HG03280 (cell line): ENCODE data around the gene COL19A1.
"Not testable (repeated sequence)": the region's sequence is repeated elsewhere in the genome, so short reads cannot be mapped to it uniquely, and the experiment has no call there.

Experiments
- ATAC-seq: cut with Tn5 transposase; IDR thresholded peaks from one replicate; pipeline ENCODE4 v1.9.1; 2021; ENCODE audit warnings: mild to moderate bottlenecking, moderate library complexity; ENCODE audit not compliant: unreplicated experiment

Gene COL19A1

DNA sequence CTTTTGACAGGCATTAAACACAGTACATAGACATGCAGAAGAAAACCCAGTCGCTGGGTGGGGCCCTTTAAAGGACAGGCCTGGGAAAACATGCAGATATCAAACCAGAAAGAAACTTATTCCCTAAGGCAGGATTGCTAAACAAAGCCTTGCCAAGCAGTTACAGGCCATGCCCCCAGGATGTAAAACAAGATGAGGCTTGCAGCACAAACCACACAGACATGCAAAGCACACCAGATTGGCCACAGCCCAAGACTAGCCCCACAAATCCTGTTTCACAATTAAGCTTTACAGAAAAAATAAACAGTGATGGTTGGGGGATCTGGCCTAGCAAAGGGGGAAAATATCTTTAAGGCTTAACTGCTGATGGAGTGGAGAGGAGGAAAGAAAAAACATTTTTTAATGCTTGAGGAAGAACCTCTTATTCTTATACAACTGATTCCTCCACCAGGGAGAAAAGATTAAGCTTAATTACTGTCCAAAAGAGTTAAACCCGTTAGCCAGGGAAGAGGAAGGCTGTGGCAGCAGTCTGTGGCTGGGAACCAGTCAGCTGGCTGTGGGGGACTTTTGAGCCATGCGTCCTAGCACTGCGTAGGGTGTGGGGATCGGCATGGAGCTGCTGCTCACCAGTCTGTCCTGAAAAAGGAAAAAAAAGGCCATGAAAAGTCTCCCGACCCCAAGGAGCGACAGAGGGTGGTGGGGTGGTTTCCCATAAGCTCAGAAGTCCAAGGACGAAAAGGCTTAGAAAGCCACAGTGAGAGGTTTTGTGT lies 28.4 kb downstream of the COL19A1 start:
- peak; percentile 70 for ATAC-seq

DNA sequence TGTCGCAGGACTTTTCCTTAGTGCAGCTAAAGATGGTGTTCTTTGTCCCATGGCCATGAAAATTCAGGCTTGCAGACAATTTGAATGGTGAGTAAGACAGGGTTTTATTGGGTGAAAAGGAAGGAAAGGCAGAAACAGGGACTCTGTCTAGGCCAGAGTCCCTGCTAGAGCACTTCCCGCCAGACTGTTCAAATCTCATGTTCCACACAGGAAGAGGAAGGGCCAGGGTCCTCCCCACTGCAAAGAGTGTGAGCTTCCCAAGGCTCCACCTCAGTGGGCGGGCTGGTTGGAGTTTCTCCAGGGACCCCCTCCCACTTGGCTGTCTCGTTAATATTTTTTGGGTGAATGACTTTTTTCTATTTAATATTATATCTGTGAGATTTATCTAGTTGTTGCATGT lies 29.0 kb downstream of the COL19A1 start:
- ATAC-seq = no peak

GRCh38 chr6:69900869-69901268 lies 34.5 kb downstream of the COL19A1 start:
- ATAC-seq = no peak

- no peak for ATAC-seq
These were observed 35.0 kb downstream of the COL19A1 start for GRCh38 chr6:69901361-69901760.

DNA sequence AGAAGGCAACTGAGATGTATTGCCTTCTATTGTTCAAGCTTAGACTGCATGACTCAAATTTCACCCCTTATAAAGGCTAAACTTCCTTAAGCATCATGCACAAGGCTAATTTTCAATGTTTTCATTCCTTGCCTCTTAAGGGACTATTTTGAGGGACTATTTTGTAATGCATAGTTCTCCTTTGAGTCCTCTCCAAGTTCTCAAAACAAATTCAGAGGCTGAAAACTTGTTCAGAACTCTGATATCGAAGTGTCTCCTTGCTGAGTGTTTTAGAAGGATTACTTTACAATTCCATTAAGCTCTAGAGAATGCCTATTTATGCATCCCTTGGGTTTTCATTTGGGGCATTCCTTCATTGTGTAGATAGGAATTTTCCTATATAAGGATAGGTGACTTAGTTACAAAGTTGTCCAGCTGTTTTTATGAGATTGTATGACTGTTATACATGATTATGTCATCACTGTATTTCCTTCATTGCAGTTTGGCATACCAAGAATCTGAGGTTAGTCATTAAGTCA lies 41.7 kb downstream of the COL19A1 start:
- ATAC-seq = no peak

DNA sequence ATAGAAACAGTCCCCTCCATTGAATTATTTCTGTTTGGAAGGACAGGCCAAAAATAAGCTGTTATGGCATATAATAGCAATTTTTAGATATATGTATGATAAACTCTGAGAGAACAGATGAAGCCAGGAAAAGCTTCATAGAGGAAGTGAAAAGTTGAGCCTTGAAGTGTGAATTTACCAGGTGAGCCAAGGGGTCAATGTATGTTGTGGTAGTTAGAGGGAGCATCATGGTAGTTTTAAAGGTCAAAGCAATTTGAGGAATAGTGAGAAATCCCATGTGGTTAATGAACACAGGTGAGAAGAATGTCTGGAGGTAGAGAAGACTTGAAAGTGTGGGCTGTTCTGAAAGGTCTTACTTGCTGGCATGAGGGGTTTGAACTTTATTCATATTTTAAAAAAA lies 47.0 kb downstream of the COL19A1 start:
- ATAC-seq = no peak

- no peak for ATAC-seq
These were observed 47.7 kb downstream of the COL19A1 start for GRCh38 chr6:69914015-69914485.

- no peak for ATAC-seq
These were observed 49.0 kb downstream of the COL19A1 start for GRCh38 chr6:69915346-69915745.

- peak; percentile 45 for ATAC-seq
These were observed 51.5 kb downstream of the COL19A1 start for GRCh38 chr6:69917834-69918233.

DNA sequence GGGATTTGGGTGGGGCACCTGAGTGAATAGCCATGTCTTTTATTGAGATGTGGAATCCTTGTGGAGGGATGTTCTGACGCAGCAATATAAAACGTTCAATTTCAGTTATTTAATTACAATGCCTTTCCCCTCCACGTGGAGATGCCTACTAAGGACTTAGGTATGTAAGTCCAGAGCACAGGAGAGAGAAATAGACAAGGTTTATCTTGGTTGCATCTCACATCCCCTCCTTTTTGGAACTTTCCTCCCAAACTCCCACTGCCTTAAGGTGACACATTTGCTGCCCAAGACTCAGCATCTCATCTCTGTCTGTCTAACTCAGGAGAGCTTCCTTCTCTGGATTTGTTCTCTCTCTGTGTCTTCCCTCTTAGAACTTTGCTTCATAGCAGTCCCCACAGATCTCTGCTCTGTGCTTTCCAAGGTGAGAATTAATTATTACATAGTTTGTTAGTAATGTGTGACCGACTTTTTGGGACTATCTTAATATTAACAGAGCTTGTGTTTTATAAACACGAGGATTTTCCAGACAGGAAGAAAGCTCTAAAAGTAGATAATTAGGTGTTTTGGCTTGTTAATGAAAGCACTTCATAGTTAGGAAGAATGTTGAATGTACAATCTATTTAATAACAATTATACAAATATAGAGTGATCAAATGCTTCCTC lies 52.6 kb downstream of the COL19A1 start:
- no peak for ATAC-seq

- not testable (repeated sequence) for ATAC-seq
These were observed 54.7 kb downstream of the COL19A1 start for GRCh38 chr6:69921066-69921465.

DNA sequence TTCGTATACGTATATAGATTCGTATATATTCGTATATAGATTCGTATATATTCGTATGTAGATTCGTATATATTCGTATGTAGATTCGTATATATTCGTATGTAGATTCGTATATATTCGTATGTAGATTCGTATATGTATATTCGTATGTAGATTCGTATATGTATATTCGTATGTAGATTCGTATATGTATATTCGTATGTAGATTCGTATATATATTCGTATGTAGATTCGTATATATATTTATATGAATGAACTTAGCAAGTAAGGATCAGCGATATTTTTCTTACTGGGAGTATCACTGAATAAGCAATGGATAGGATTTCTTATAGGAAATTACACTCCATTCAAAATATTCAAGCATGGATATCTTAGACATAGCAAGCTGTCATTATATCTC lies 55.3 kb downstream of the COL19A1 start:
- not testable (repeated sequence) for ATAC-seq

GRCh38 chr6:69926745-69927144 lies 60.4 kb downstream of the COL19A1 start:
- ATAC-seq = no peak

- ATAC-seq = no peak
These were observed 66.9 kb downstream of the COL19A1 start for GRCh38 chr6:69933239-69933638.

DNA sequence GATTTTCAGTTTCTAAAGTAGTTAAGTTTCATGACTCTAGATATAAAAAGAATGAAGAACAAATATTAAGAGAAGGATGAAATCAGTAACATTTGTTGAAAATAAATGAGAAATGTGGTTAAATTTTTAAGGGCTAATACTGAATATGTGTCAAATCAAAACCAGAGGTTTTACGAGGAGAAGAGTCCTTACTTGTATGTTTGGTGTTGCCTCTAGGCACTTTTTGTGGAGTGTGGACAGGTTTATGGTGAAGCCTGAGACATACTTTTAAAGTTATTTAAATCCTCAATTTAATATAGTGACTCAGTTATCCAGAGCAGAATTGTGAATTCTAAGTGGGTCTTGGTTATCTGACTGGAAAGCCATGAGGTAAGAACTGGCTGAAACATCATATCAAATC lies 68.7 kb downstream of the COL19A1 start:
- ATAC-seq = no peak

- no peak for ATAC-seq
These were observed 70.5 kb downstream of the COL19A1 start for GRCh38 chr6:69936674-69937363.

DNA sequence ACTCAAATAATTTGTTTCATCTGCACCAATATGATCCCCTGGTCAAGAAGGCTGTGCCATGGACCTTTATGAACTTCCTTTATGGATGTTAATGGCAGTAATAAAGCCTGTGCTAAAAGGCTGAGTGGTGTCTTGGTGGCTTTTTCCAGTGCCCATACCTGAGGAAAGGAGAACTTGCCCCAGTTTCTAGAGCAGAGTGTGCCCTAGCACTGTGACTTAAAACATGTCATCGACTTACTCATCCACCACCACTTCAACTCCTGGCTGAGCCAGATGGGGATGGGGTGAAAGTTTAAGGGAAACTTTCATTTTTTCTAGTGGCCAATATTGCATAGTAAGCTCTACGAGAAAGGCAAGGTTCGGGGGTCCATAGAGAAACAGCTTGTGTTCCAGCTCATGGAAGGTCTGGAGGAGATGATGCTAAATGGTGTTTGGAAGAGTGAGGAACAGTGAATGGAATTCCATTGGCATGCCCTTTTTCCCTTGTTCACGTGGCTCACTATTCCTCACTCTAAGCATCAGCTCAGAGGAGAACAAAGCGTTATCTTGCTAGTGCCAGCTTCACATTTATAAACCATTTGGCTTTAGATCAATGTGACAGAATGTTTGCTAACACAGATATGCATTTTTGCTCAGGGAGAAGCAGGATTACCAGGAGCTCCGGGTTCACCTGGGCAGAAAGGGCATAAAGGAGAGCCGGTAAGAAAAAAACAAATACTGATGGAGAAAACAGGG lies 71.2 kb downstream of the COL19A1 start:
- no peak for ATAC-seq

GRCh38 chr6:69942485-69942884 lies 76.1 kb downstream of the COL19A1 start:
- ATAC-seq = no peak

DNA sequence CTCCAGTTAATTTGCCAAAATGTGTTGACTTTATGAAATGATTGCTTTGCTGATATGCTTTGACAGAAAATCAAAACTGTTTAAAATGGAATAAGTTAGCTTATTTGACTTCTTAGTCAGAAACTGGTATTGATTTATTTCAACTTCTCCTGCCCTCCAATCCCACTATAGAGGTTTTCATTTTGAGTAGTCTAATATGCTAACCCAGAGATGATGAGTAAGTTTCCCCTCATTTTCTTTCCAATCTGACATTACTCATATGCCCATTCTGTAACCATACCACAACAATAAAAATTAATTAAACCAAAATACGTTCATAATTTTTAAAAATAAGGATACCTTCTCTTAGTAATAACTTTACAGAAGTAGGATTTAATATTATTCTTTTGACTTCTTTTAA lies 78.8 kb downstream of the COL19A1 start:
- no peak for ATAC-seq

GRCh38 chr6:69948479-69949114 lies 82.2 kb downstream of the COL19A1 start:
- no peak for ATAC-seq
